HCT116 (cell line): ENCODE measurements around the gene LYSMD2. TPM values are rescaled to one million over a fixed set of nuclear protein-coding genes. Genes with fewer than 3 reads are reported as not detected.

ENCODE experiments used
- ATAC-seq: fragments of 200-7000 bp; cut with Tn5 transposase; 2 replicates; pipeline ENCODE4 v1.9.1; 2020; ENCODE audit warnings: mild to moderate bottlenecking, moderate library complexity
- BruUV-seq: library from RNA; stranded (reverse); fragments of 400-500 nt; replicated peaks from 2 replicates; lab custom pipeline; 2021; lab: Mats Ljungman, UMichigan
- CTCF ChIA-PET: fragments of 300-600 bp; sonication (Branson Sonifier 250); formaldehyde crosslinking; loops from one replicate; lab custom pipeline; 2021; ENCODE audit warnings: antibody characterized with exemption; lab: Charles Lee
- POLR2A ChIA-PET: fragments of 300-600, 350-600 bp; sonication (Branson Sonifier 250); formaldehyde crosslinking; loops from one replicate; lab custom pipeline; 2021; ENCODE audit warnings: antibody characterized with exemption; lab: Charles Lee
- RAD21 ChIA-PET, 2 experiments: fragments of 300-600 bp; sonication (Branson Sonifier 250); formaldehyde crosslinking; loops; one replicate each; lab custom pipeline; 2023; ENCODE audit warnings: low total read pairs in 2 of 2; ENCODE audit not compliant: uncharacterized antibody in 2 of 2, unreplicated experiment in 2 of 2, low non-redundant PET in 1 of 2; lab: Charles Lee
- DNase-seq: peaks from one replicate; pipeline ENCODE4 v3.0.0-alpha.2; 2010; ENCODE audit warnings: low read depth, low spot score
- H2AFZ ChIP-seq: fragments of 200-600 bp; shearing (Covaris generic), sonication (generic); 2 replicates; pipeline ENCODE4 v1.6.1; 2017; ENCODE audit warnings: low read depth, mixed run types, mixed read lengths, antibody characterized with exemption, low read length; ENCODE audit not compliant: poor library complexity, severe bottlenecking
- H3K27ac ChIP-seq: 2 replicates; pipeline ENCODE4 v1.5.1; 2012; ENCODE audit warnings: low read depth, low read length
- H3K27me3 ChIP-seq: fragments of 200-600 bp; sonication (generic); 2 replicates; pipeline ENCODE4 v1.6.1; 2016; ENCODE audit warnings: mixed run types, low read length, mixed read lengths; ENCODE audit not compliant: insufficient read depth
- H3K36me3 ChIP-seq, 2 experiments: fragments of 200-500 bp in 1 of 2; fragments of 200-600 bp in 1 of 2; sonication (Bioruptor generic) in 1 of 2; sonication (generic) in 1 of 2; 2 replicates each; pipeline versions ENCODE4 v1.5.1 to v1.6.1; 2014 to 2016; ENCODE audit warnings: low read length in 2 of 2, inconsistent platforms in 1 of 2, mixed read lengths in 1 of 2, mixed run types in 1 of 2; ENCODE audit not compliant: insufficient read depth in 2 of 2, control insufficient read depth in 1 of 2
- H3K4me1 ChIP-seq, 2 experiments: fragments of 200-600 bp in 1 of 2; sonication (generic) in 1 of 2; 2 replicates each; pipeline versions ENCODE4 v1.5.1 to v1.6.1; 2012 to 2017; ENCODE audit warnings: low read length in 2 of 2, inconsistent platforms in 1 of 2, mild to moderate bottlenecking in 1 of 2, mixed read lengths in 1 of 2, mixed run types in 1 of 2, moderate library complexity in 1 of 2; ENCODE audit not compliant: insufficient read depth in 2 of 2, control insufficient read depth in 1 of 2
- H3K4me2 ChIP-seq: fragments of 200-600 bp; sonication (generic); 2 replicates; pipeline ENCODE4 v1.6.1; 2017; ENCODE audit warnings: mixed run types, low read length, mixed read lengths
- H3K4me3 ChIP-seq, 2 experiments: fragments of 200-600 bp in 1 of 2; sonication (generic) in 1 of 2; replicated peaks in 1 of 2; 2 replicates each; pipeline ENCODE4 v1.5.1; 2011 to 2016; ENCODE audit warnings: low read length in 2 of 2, control low read depth in 1 of 2, low read depth in 1 of 2, mild to moderate bottlenecking in 1 of 2, mixed read lengths in 1 of 2, mixed run types in 1 of 2
- H3K79me2 ChIP-seq: fragments of 200-600 bp; sonication (generic); 2 replicates; pipeline ENCODE4 v1.6.1; 2017; ENCODE audit warnings: mild to moderate bottlenecking, mixed run types, low read length, moderate library complexity, mixed read lengths; ENCODE audit not compliant: insufficient read depth
- H3K9ac ChIP-seq: fragments of 200-600 bp; sonication (generic); 2 replicates; pipeline ENCODE4 v1.6.1; 2016; ENCODE audit warnings: low read length, mixed read lengths
- H3K9me2 ChIP-seq: fragments of 200-600 bp; sonication (generic), shearing (Covaris generic); 2 replicates; pipeline ENCODE4 v1.6.1; 2017; ENCODE audit warnings: mixed run types, mild to moderate bottlenecking, moderate library complexity; ENCODE audit not compliant: insufficient read depth
- H3K9me3 ChIP-seq, 2 experiments: fragments of 200-500 bp in 1 of 2; fragments of 200-600 bp in 1 of 2; sonication (Bioruptor generic) in 1 of 2; sonication (generic) in 1 of 2; 2 replicates each; pipeline ENCODE4 v1.6.1; 2014 to 2017; ENCODE audit warnings: low read length in 2 of 2, mixed read lengths in 2 of 2, inconsistent platforms in 1 of 2, low read depth in 1 of 2, mild to moderate bottlenecking in 1 of 2, mixed run types in 1 of 2, moderate library complexity in 1 of 2; ENCODE audit not compliant: control insufficient read depth in 1 of 2, insufficient read depth in 1 of 2
- H4K20me1 ChIP-seq: fragments of 200-600 bp; sonication (generic), shearing (Covaris generic); 2 replicates; pipeline ENCODE4 v1.6.1; 2017; ENCODE audit warnings: mixed run types, mild to moderate bottlenecking, moderate library complexity; ENCODE audit not compliant: insufficient read depth
- ATF3 ChIP-seq: IDR thresholded peaks from 2 replicates; pipeline ENCODE4 v1.6.1; 2012
- CBX3 ChIP-seq: IDR thresholded peaks from 2 replicates; pipeline ENCODE4 v1.6.1; 2012; ENCODE audit warnings: low read depth
- CEBPB ChIP-seq: IDR thresholded peaks from 2 replicates; pipeline ENCODE4 v1.6.1; 2012; ENCODE audit warnings: low read depth
- EGR1 ChIP-seq: IDR thresholded peaks from 2 replicates; pipeline ENCODE4 v1.6.1; 2012; ENCODE audit warnings: low read depth
- EZH2 ChIP-seq: fragments of 200-600 bp; sonication (generic); IDR thresholded peaks from 2 replicates; pipeline ENCODE4 v1.6.1; 2017; ENCODE audit warnings: antibody characterized with exemption, mixed run types
- EZH2phosphoT487 ChIP-seq: fragments of 200-600 bp; IDR thresholded peaks from 2 replicates; pipeline ENCODE4 v1.6.1; 2018; ENCODE audit warnings: antibody characterized with exemption, borderline replicate concordance
- JUND ChIP-seq: IDR thresholded peaks from 2 replicates; pipeline ENCODE4 v1.6.1; 2012
- MAX ChIP-seq: IDR thresholded peaks from 2 replicates; pipeline ENCODE4 v1.6.1; 2012
- POLR2A ChIP-seq: IDR thresholded peaks from 2 replicates; pipeline ENCODE4 v1.7.0; 2011; ENCODE audit warnings: borderline replicate concordance; ENCODE audit not compliant: insufficient read depth, insufficient read length; ENCODE audit errors: extremely low read depth
- POLR2AphosphoS5 ChIP-seq: IDR thresholded peaks from 2 replicates; pipeline ENCODE4 v1.6.1; 2011; ENCODE audit warnings: mild to moderate bottlenecking, low read depth, low read length, moderate library complexity
- RAD21 ChIP-seq: IDR thresholded peaks from 2 replicates; pipeline ENCODE4 v1.6.1; 2012; ENCODE audit warnings: low read depth, mild to moderate bottlenecking
- SIN3A ChIP-seq: IDR thresholded peaks from 2 replicates; pipeline ENCODE4 v1.6.1; 2012; ENCODE audit warnings: low read depth
- SP1 ChIP-seq: IDR thresholded peaks from 2 replicates; pipeline ENCODE4 v1.6.1; 2012; ENCODE audit warnings: low read depth
- SRF ChIP-seq: IDR thresholded peaks from 2 replicates; pipeline ENCODE4 v1.6.1; 2012; ENCODE audit warnings: low read depth
- YY1 ChIP-seq: IDR thresholded peaks from 2 replicates; pipeline ENCODE4 v1.6.1; 2011; ENCODE audit warnings: low read length, low read depth, moderate library complexity, mild to moderate bottlenecking; ENCODE audit not compliant: insufficient replicate concordance; ENCODE audit errors: extremely low read depth
- ZBTB33 ChIP-seq: IDR thresholded peaks from 2 replicates; pipeline ENCODE4 v1.6.1; 2011; ENCODE audit warnings: mild to moderate bottlenecking, low read length, moderate library complexity; ENCODE audit not compliant: insufficient replicate concordance; ENCODE audit errors: extremely low read depth
- ZFX ChIP-seq: fragments of 450-650 bp; IDR thresholded peaks from 2 replicates; pipeline ENCODE4 v1.6.1; 2017
- ZNF274 ChIP-seq: fragments of 200-500 bp; sonication (Bioruptor generic); IDR thresholded peaks from 2 replicates; pipeline ENCODE4 v1.6.1; 2014; ENCODE audit warnings: mild to moderate bottlenecking, low read depth, low read length, inconsistent platforms
- intact Hi-C: fragments of 100-400 bp; cut with micrococcal nuclease; formaldehyde crosslinking; loops from 2 replicates; pipeline ENCODE4 v1.10.0; 2022
- total RNA-seq: library from RNA; stranded (reverse); gene quantifications from one replicate; pipeline ENCODE4 v1.2.1, GENCODE V29; 2021; ENCODE audit not compliant: unreplicated experiment

The LYSMD2 gene
- total RNA-seq, 1 experiment from 2014 or later: 10.8 TPM

- TF ChIP-seq POLR2A (no peak), CBX3 (no peak), JUND (no peak), EGR1 (no peak), YY1 (no peak), ATF3 (no peak), RAD21 (no peak)
These were observed 38.1 kb downstream of the LYSMD2 start (continued) for GRCh38 chr15:51699373-51699772.

GRCh38 chr15:51697163-51697562 is 40.3 kb downstream of the LYSMD2 start:
- no peaks in the 10 kb centered on the region for H4K20me1 ChIP-seq
- ChIA-PET RAD21 (no interaction called here), CTCF (no interaction called here), POLR2A (no interaction called here)
- H3K9ac ChIP-seq: no peak overlapping the region
- intact Hi-C loops: no loop called here
- peaks cover 36% of the 10 kb centered on the region for H3K27me3 ChIP-seq
- no TSS peak for BruUV-seq
- no peaks in the 10 kb centered on the region for H3K9me3 ChIP-seq
- H3K4me1 ChIP-seq: no peaks in the 10 kb centered on the region
- H3K36me3 ChIP-seq: no peaks in the 10 kb centered on the region
- no peaks in the 10 kb centered on the region for H3K79me2 ChIP-seq
- TF ChIP-seq EZH2phosphoT487 (no peak), ZFX (no peak), SRF (no peak), POLR2AphosphoS5 (no peak), POLR2A (no peak), EGR1 (no peak), ZNF274 (no peak), SIN3A (no peak), CBX3 (no peak), JUND (no peak), MAX (no peak), EZH2 (no peak), SP1 (no peak), ZBTB33 (no peak), CEBPB (no peak)
- no peak overlapping the region for H2AFZ ChIP-seq
- DNase-seq (no peak), ATAC-seq (no peak)
- no peak overlapping the region for H3K27ac ChIP-seq
- H3K4me3 ChIP-seq: no peak overlapping the region
- H3K9me2 ChIP-seq: no peaks in the 10 kb centered on the region
- H3K4me2 ChIP-seq: no peak overlapping the region
